ENCODE measurements around the gene MCMBP.
A peak's percentile ranks its signal among the peaks of the same experiment; 100 is the strongest.
"Not testable (repeated sequence)": the region's sequence is repeated elsewhere in the genome, so short reads cannot be mapped to it uniquely, and the experiment has no call there.

MCMBP gene

DNA sequence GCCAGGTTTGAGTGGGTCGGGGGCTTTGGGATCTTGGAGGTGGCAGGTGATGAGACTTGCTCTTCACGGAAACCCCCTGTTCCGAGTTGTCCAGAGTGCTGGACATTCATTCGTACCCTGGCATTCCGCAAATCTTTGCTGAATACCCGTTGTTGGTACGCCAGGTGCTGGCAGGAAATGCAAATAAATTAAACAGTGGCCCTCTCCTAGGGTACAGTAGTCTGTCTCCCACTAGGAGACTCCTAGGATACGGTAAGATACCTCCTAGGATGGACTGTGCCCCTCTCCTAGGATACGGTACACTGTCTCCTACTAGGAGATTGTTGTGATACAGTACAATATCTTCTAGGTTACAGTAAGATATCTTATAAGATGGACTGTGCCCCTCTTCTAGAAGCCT lies 20.4 kb upstream of the MCMBP start:
- TF ChIP-seq GABPA (IDR thresholded peaks at IDR 0.05; ENCODE audit: low read depth): no peak
- TF ChIP-seq, protein P1, sequence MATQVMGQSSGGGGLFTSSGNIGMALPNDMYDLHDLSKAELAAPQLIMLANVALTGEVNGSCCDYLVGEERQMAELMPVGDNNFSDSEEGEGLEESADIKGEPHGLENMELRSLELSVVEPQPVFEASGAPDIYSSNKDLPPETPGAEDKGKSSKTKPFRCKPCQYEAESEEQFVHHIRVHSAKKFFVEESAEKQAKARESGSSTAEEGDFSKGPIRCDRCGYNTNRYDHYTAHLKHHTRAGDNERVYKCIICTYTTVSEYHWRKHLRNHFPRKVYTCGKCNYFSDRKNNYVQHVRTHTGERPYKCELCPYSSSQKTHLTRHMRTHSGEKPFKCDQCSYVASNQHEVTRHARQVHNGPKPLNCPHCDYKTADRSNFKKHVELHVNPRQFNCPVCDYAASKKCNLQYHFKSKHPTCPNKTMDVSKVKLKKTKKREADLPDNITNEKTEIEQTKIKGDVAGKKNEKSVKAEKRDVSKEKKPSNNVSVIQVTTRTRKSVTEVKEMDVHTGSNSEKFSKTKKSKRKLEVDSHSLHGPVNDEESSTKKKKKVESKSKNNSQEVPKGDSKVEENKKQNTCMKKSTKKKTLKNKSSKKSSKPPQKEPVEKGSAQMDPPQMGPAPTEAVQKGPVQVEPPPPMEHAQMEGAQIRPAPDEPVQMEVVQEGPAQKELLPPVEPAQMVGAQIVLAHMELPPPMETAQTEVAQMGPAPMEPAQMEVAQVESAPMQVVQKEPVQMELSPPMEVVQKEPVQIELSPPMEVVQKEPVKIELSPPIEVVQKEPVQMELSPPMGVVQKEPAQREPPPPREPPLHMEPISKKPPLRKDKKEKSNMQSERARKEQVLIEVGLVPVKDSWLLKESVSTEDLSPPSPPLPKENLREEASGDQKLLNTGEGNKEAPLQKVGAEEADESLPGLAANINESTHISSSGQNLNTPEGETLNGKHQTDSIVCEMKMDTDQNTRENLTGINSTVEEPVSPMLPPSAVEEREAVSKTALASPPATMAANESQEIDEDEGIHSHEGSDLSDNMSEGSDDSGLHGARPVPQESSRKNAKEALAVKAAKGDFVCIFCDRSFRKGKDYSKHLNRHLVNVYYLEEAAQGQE (IDR thresholded peaks at IDR 0.05; ENCODE audit: insufficient replicate concordance, low read depth): no peak
- no peak for TF ChIP-seq SPI1 (IDR thresholded peaks at IDR 0.05; ENCODE audit: borderline replicate concordance, low read depth)
- no peak for TF ChIP-seq POLR2AphosphoS5 (IDR thresholded peaks at IDR 0.05; ENCODE audit: low read depth)
- no peak for TF ChIP-seq CTCF (IDR thresholded peaks at IDR 0.05; ENCODE audit: insufficient read depth, low read length)
- peak overlapping the region; percentile 97 for H3K4me3 ChIP-seq (replicated peaks; ENCODE audit: insufficient read depth, low read length)
- H3K27ac ChIP-seq (replicated peaks): peak overlapping the region; percentile 73
- H3K27me3 ChIP-seq (ENCODE audit: insufficient read depth, poor library complexity, severe bottlenecking): no peaks in the 10 kb centered on the region
- no peak for DNase-seq (ENCODE audit: low read depth in 1 of 2, low spot score in 1 of 2)

DNA sequence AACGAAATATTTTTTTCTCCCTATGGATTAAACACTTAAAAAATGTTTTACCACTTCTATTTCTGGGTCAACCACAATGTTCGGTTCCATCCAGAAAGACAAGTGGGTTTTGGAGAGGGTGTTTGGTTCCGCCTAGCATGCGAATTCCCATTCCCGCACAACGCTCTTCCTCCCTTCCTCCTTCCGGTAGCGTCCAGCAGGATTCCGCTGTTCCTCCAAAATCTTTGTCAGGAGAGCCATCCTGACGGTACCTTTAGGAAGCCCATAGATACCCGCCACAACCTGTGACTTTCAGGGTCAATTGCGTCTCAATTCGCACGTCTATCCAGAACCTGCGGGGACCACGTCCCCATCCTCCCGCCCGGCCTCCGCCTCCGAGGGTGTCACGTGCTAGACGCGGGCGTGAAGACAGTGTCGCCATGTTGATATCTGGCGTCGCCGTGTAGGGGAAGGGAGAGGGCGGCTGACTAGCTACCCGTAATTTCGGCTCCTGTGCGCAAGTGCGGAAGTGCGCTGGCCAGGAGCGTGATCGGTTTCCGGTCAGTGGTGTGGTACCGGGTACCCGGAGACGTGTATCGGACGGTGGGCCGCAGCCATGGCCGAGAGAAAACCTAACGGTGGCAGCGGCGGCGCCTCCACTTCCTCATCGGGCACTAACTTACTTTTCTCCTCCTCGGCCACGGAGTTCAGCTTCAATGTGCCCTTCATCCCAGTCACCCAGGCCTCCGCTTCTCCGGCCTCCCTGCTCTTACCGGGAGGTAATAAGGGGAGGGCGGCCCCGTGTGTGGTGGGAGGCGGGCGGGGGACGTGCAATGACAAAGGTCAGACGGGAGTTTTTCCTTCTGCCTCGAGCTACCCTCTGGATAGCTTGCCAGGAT lies 19.8 kb upstream of the MCMBP start, which contains the start of gene SEC23IP:
TSS of gene SEC23IP (plus strand) at position 543 of the 878 bp plus-strand sequence. CDS start at position 596, 53 bp downstream.
- TF ChIP-seq GABPA (IDR thresholded peaks at IDR 0.05; ENCODE audit: low read depth) (peak; percentile 89), SPI1 (IDR thresholded peaks at IDR 0.05; ENCODE audit: borderline replicate concordance, low read depth) (peak; percentile 52; the same call in 1 of the 2 replicates), POLR2AphosphoS5 (IDR thresholded peaks at IDR 0.05; ENCODE audit: low read depth) (peak; percentile 79), CTCF (IDR thresholded peaks at IDR 0.05; ENCODE audit: insufficient read depth, low read length) (no peak)
- TF ChIP-seq, protein P1 (IDR thresholded peaks at IDR 0.05; ENCODE audit: insufficient replicate concordance, low read depth): peak; percentile 25
- peak; percentile 94 to 96 for DNase-seq (ENCODE audit: low read depth in 1 of 2, low spot score in 1 of 2)
- Histone ChIP-seq H3K4me3 (replicated peaks; ENCODE audit: insufficient read depth, low read length) (peak within 1 kb of the TSS; percentile 97), H3K27me3 (ENCODE audit: insufficient read depth, poor library complexity, severe bottlenecking) (no peaks in the 10 kb centered on the region), H3K27ac (replicated peaks) (peak within 1 kb of the TSS; percentile 73)

DNA sequence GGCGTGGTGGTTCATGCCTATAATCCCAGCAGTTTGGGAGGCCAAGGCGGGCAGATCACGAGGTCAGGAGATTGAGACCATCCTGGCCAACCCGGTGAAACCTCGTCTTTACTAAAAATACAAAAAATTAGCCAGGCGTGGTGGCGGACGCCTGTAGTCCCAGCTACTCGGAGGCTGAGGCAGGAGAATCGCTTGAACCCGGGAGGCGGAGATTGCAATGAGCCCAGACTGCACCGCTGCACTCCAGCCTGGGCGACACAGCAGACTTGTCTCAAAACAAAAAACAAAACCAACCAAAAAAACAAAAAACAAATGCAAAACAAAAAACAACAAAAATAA lies 19.2 kb upstream of the MCMBP start:
- DNase-seq (ENCODE audit: low read depth in 1 of 2, low spot score in 1 of 2); H3K27me3 ChIP-seq (ENCODE audit: insufficient read depth, poor library complexity, severe bottlenecking): not testable (repeated sequence)
- Histone ChIP-seq H3K4me3 (replicated peaks; ENCODE audit: insufficient read depth, low read length) (peak overlapping the region; percentile 97), H3K27ac (replicated peaks) (peak overlapping the region; percentile 73)

- peak overlapping the region; percentile 51 for H3K27ac ChIP-seq (replicated peaks)
- H3K27me3 ChIP-seq (ENCODE audit: insufficient read depth, poor library complexity, severe bottlenecking); DNase-seq (ENCODE audit: low read depth in 1 of 2, low spot score in 1 of 2); H3K4me3 ChIP-seq (replicated peaks; ENCODE audit: insufficient read depth, low read length): not testable (repeated sequence)
Observed at GRCh38 chr10:119890307-119890706, 17.7 kb upstream of the MCMBP start.

DNA sequence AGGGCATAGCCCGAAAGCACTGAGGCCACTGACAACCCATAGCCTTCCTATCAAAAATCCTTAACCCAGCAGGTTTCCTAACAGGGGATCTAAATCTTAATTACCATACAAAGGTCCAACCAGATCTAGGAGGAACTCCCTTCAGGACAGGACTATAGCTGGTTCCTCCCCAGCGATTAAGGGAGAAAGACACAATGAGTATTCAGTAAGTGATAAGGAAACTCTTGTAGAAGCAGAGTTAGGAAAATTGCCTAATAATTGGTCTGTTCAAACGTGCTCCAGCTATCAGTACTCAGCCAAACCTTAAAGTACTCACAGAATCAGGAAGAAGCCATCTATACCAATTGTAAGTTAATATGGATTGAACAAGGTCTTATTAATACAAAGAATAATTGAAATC lies 16.6 kb upstream of the MCMBP start:
- peak overlapping the region; percentile 51 for H3K27ac ChIP-seq (replicated peaks)
- H3K4me3 ChIP-seq (replicated peaks; ENCODE audit: insufficient read depth, low read length); H3K27me3 ChIP-seq (ENCODE audit: insufficient read depth, poor library complexity, severe bottlenecking): not testable (repeated sequence)
- peak in 1 of 2 experiments; percentile 43 for DNase-seq (ENCODE audit: low read depth in 1 of 2, low spot score in 1 of 2)

DNA sequence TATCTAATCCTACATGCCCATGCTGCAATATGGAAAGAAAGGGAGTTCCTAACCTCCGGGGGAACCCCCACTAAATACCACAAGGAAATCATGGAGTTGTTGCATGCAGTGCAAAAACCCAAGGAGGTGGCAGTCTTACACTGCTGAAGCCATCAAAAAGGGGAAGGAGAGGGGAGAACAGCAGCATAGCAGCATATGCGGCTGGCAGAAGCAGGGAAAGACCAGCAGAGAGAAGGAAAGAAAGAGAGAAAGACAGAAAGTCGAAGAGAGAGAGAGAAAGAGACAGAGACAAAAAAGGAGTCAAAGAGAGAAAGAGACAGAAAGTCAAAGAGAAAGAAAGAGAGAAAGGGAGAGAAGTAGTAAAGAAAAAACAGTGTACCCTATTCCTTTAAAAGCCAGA lies 16.1 kb upstream of the MCMBP start:
- H3K27ac ChIP-seq (replicated peaks): peak overlapping the region; percentile 51
- peak in 1 of 2 experiments; percentile 64 for DNase-seq (ENCODE audit: low read depth in 1 of 2, low spot score in 1 of 2)
- H3K4me3 ChIP-seq (replicated peaks; ENCODE audit: insufficient read depth, low read length); H3K27me3 ChIP-seq (ENCODE audit: insufficient read depth, poor library complexity, severe bottlenecking): not testable (repeated sequence)

DNA sequence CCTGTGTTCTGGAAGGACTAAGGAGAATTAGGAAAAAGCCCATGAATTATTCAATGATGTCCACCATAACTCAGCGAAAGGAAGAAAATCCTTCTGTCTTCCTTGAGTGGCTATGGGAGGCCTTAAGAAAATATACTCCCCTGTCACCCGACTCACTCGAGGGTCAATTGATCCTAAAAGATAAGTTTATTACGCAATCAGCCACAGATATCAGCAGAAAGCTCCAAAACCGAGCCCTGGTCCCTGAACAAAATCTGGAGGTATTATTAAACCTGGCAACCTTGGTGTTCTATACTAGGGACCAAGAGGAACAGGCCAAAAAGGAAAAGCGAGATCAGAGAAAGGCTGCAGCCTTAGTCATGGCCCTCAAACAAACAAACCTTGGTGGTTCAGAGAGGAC lies 13.4 kb upstream of the MCMBP start:
- H3K27me3 ChIP-seq (ENCODE audit: insufficient read depth, poor library complexity, severe bottlenecking); H3K27ac ChIP-seq (replicated peaks); H3K4me3 ChIP-seq (replicated peaks; ENCODE audit: insufficient read depth, low read length); DNase-seq (ENCODE audit: low read depth in 1 of 2, low spot score in 1 of 2): not testable (repeated sequence)

DNA sequence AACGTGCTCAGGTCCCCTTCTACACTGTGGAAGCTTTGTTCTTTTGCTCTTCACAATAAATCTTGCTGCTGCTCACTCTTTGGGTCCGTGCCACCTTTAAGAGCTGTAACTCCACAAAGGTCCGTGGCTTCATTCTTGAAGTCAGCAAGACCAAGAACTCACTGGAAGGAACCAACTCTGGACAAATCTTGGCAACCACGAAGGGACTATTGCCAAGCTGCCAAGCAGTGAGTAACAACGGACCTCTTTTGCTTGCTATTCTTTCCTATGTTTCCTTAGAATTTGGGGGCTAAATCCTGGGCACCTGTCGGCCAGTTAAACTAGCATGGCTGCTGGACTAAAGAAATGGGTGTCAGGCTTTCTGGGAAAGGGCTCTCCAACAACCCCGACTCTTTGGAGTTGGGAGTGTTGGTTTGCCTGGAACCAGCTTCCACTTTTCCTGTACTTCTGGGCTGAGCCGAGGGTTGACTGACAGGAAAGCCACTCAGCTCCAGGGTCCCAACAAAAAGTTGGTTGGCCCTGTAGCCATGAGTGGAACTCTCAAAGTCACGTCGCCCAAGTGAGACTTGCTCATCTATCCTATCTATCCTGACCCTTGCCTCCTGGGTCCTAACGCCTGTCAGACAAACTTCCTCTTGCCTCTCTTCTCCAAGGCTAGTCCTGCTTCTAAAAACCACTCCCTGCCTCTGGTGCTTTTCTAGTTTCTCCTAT lies 11.4 kb upstream of the MCMBP start:
- not testable (repeated sequence) for H3K4me3 ChIP-seq (replicated peaks; ENCODE audit: insufficient read depth, low read length); H3K27ac ChIP-seq (replicated peaks); H3K27me3 ChIP-seq (ENCODE audit: insufficient read depth, poor library complexity, severe bottlenecking)
- peak in 1 of 2 experiments; percentile 35 for DNase-seq (ENCODE audit: low read depth in 1 of 2, low spot score in 1 of 2)

All from HL-60 (cell line).